ENCODE results near the gene URB1.

The URB1 gene

GRCh38 chr21:32346951-32347350 lies 45.9 kb downstream of the URB1 start:
- no peak overlapping the region for H3K4me3 ChIP-seq (ENCODE audit: low read depth, low read length)
- TF ChIP-seq, protein P1, sequence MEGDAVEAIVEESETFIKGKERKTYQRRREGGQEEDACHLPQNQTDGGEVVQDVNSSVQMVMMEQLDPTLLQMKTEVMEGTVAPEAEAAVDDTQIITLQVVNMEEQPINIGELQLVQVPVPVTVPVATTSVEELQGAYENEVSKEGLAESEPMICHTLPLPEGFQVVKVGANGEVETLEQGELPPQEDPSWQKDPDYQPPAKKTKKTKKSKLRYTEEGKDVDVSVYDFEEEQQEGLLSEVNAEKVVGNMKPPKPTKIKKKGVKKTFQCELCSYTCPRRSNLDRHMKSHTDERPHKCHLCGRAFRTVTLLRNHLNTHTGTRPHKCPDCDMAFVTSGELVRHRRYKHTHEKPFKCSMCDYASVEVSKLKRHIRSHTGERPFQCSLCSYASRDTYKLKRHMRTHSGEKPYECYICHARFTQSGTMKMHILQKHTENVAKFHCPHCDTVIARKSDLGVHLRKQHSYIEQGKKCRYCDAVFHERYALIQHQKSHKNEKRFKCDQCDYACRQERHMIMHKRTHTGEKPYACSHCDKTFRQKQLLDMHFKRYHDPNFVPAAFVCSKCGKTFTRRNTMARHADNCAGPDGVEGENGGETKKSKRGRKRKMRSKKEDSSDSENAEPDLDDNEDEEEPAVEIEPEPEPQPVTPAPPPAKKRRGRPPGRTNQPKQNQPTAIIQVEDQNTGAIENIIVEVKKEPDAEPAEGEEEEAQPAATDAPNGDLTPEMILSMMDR (IDR thresholded peaks at IDR 0.05; ENCODE audit: borderline replicate concordance, insufficient read depth, low read depth, low read length), result no peak

DNA sequence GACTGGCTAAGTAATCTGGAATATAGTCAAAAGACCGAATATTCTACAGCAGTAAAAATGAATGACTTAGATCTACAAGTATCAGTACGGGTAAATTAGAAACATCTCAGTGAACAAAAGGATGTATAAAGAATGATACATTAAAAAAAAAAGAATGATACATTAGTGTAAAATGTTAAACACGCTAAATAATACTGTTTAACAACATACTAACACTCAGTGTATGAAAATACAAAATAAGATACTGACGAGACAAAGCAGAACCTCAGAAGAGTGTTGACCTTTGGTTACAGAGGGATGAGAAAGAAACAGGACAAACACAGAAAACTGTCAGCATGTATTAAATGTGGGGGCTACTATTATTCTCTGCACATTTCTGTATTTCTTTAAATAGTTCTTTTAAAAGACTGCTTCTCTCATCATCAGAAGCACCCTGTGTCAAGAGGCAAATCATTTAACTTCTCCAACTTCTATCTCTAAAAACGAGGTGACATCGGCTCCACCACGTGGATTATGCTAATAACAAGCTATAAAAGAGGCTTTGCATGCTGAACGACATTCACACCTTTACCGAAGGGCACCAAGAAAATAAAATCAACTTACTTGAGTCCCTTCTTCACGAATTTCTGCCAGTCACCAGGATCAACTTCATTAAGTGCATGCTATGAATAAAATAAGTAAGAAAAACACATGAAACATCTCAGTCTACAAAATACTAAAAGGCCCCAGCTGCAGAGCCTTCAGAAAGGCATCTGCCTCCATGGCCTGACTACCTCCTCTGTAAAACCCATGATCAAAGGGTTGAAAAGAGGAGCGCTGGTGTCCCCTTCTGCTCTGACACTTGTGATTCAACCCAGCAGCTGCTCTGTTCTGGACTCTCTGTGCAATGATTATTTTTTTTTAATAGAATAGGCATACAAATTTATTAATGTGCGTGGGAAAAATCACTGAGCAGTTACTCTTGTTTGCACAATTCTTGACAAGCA lies 51.7 kb downstream of the URB1 start:
- TF ChIP-seq, protein P1 (IDR thresholded peaks at IDR 0.05; ENCODE audit: borderline replicate concordance, insufficient read depth, low read depth, low read length), result no peak
- no peak overlapping the region for H3K4me3 ChIP-seq (ENCODE audit: low read depth, low read length)

DNA sequence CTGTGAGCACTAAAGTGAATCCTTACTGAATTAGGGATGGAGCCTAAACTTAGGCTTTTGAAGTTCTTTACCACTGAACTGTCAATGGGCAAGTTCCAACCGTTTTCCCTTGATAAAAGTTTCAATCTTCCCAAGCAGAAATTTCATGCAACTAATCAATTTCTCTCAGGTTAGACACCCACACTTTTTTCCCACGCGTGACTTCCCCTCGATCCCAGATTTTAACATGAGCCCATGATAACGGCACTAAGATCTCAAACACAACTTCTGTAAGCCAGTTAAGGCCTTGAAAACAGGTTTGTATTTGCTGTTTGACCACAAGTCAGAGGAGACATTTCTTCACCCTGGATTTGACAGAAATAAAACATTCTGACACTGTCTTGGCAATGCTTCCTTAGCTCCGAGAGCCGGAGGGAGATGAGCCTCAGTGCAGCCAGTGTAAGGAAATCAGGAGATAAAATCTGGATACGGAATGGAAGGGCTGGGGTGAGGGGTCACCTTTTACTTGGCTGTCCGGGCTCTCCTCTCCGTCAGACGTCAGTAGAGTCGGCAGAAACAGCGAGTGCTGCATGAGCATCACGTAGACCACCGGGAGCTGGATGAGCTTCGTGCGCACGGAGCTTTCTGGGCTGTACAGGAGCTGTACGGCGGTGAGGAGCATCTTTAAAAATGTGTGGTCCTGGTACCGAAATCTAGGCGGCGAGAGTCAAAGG lies 54.4 kb downstream of the URB1 start:
- H3K4me3 ChIP-seq (ENCODE audit: low read depth, low read length), result no peak overlapping the region
- TF ChIP-seq, protein P1 (IDR thresholded peaks at IDR 0.05; ENCODE audit: borderline replicate concordance, insufficient read depth, low read depth, low read length), result no peak

DNA sequence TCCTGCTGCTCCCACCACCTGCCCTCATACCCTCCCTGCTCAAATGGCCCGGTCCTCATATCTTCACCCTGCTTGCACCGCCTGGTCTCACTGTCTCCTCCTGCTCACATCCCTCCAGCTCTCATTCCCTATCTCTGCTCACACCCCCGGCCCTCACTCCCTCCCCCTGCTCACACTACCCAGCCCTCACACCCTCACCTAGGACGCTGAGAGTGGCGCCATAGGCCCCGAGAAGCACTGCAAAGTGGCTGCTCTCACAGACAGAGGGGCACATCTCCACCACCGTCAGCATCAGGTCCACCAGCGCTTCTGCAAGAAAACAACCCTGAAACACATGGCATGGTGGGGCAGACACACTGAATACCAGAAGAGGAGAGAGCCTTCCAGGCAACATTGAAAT lies 55.6 kb downstream of the URB1 start:
- H3K4me3 ChIP-seq (ENCODE audit: low read depth, low read length), result no peak overlapping the region
- TF ChIP-seq, protein P1 (IDR thresholded peaks at IDR 0.05; ENCODE audit: borderline replicate concordance, insufficient read depth, low read depth, low read length), result no peak

GRCh38 chr21:32336711-32337110 lies 56.1 kb downstream of the URB1 start:
- TF ChIP-seq, protein P1 (IDR thresholded peaks at IDR 0.05; ENCODE audit: borderline replicate concordance, insufficient read depth, low read depth, low read length), result no peak

GRCh38 chr21:32335601-32336575 lies 56.9 kb downstream of the URB1 start:
- TF ChIP-seq, protein P1 (IDR thresholded peaks at IDR 0.05; ENCODE audit: borderline replicate concordance, insufficient read depth, low read depth, low read length), result no peak
- H3K4me3 ChIP-seq (ENCODE audit: low read depth, low read length), result no peak overlapping the region

More at GRCh38 chr21:32336711-32337110, 56.1 kb downstream of the URB1 start:
- no peak overlapping the region for H3K4me3 ChIP-seq (ENCODE audit: low read depth, low read length)
